BJ (cell line): ENCODE results near the gene SNX3. TPM values are rescaled to one million over a fixed set of nuclear protein-coding genes. Genes with fewer than 3 reads are reported as not detected.

Experiments
- CTCF ChIA-PET: fragments of 350-600 bp; formaldehyde crosslinking; extraction: SDS; loops from one replicate; lab custom pipeline; 2021; ENCODE audit warnings: antibody characterized with exemption, inconsistent platforms; lab: Yijun Ruan, JAX
- POLR2A ChIA-PET: fragments of 300-600 bp; sonication (Branson Sonifier 250); formaldehyde crosslinking; extraction: SDS; loops from one replicate; lab custom pipeline; 2021; ENCODE audit warnings: antibody characterized with exemption; lab: Charles Lee
- DNase-seq: peaks from one replicate; pipeline ENCODE4 v3.0.0-alpha.2; 2011; ENCODE audit warnings: low read depth
- H3K27me3 ChIP-seq: 2 replicates; pipeline ENCODE4 v1.6.0; 2011; ENCODE audit warnings: low read length; ENCODE audit not compliant: control insufficient read depth, insufficient read depth
- H3K36me3 ChIP-seq: 2 replicates; pipeline ENCODE4 v1.5.1; 2011; ENCODE audit warnings: low read length; ENCODE audit not compliant: control insufficient read depth, insufficient read depth
- H3K4me3 ChIP-seq: 2 replicates; pipeline ENCODE4 v1.5.1; 2011; ENCODE audit warnings: low read depth, mild to moderate bottlenecking, control low read depth, low read length
- polyA plus RNA-seq: library from polyadenylated mRNA; depleted of rRNA; stranded (reverse); fragments of >200 nt; gene quantifications from 2 replicates; pipeline ENCODE4 v1.2.3, GENCODE V29; 2011
- TF ChIP-seq, protein P1 (sequence below): IDR thresholded peaks from 2 replicates; pipeline ENCODE4 v1.5.1; 2011; ENCODE audit warnings: low read depth, mild to moderate bottlenecking, control low read depth, inconsistent platforms, low read length, moderate library complexity; ENCODE audit not compliant: insufficient read depth

The SNX3 gene
- polyA plus RNA-seq, 1 experiment, result 113 TPM

DNA sequence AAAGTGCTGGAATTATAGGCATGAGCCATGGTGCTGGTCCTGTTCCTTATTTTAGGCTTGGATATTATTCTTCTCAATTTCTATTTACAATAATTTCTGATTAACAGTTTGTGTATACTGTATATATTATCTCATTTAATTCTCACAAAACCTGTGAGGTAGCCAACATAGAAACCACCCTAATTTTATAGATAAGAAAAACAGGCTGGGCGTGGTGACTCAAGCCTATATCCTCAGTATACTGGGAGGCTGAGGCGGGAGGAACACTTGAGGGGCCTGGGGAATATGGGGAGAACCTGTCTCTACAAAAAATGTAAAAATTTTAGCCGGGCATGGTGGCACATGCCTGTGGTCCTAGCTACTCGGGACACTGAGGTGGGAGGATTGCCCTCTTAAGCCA lies 30.3 kb upstream of the SNX3 start:
- DNase-seq, result no peak
- TF ChIP-seq, protein P1, sequence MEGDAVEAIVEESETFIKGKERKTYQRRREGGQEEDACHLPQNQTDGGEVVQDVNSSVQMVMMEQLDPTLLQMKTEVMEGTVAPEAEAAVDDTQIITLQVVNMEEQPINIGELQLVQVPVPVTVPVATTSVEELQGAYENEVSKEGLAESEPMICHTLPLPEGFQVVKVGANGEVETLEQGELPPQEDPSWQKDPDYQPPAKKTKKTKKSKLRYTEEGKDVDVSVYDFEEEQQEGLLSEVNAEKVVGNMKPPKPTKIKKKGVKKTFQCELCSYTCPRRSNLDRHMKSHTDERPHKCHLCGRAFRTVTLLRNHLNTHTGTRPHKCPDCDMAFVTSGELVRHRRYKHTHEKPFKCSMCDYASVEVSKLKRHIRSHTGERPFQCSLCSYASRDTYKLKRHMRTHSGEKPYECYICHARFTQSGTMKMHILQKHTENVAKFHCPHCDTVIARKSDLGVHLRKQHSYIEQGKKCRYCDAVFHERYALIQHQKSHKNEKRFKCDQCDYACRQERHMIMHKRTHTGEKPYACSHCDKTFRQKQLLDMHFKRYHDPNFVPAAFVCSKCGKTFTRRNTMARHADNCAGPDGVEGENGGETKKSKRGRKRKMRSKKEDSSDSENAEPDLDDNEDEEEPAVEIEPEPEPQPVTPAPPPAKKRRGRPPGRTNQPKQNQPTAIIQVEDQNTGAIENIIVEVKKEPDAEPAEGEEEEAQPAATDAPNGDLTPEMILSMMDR, result no peak
- no peaks in the 10 kb centered on the region for H3K27me3 ChIP-seq
- H3K36me3 ChIP-seq, result no peaks in the 10 kb centered on the region
- no peak overlapping the region for H3K4me3 ChIP-seq
- POLR2A ChIA-PET, result no interaction called here
- CTCF ChIA-PET, result no interaction called here

DNA sequence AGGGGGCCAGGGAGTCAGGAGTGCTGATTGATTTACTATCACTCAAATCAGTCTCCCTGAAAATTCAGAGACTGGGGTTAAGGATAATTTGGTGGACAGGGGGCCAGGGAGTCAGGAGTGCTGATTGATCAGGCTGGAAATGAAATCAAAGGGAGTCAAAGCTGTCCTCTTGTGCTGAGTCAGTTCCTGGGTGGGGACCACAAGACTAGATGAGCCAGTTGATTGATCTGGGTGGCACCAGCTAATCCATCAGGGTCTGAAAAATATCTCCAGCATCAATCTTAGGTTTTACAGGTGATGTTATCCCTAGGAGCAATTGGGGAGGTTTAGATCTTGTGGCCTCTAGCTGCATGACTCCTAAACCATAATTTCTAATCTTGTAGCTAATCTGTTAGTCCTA lies 27.9 kb upstream of the SNX3 start:
- DNase-seq, result no peak
- no peaks in the 10 kb centered on the region for H3K36me3 ChIP-seq
- POLR2A ChIA-PET, result no interaction called here
- 0 out of 2 replicates have a peak, but pooled peaks cover 1% of the 10 kb centered on the region for H3K27me3 ChIP-seq
- CTCF ChIA-PET, result no interaction called here
- no peak overlapping the region for H3K4me3 ChIP-seq
- TF ChIP-seq, protein P1, result no peak

DNA sequence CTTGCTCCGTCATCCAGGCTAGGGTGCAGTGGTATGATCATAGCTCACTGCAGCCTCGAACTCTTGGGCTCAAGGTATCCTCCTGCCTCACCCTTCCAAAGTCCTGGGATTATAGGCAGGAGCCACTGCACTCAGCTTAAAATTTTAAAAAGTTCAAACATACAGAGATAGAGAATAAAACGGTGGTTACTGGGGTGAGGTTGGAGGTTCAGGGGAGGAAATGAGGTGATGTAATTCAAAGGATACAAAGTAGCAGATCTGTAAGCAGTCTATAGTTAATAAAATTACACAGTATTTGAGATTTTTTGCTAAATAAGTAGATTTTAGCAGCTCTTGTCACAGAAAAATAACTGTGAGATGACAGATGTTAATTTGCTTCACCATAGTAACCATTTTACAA lies 26.5 kb upstream of the SNX3 start:
- H3K36me3 ChIP-seq, result no peaks in the 10 kb centered on the region
- ChIA-PET CTCF (interaction anchor here (0.6 kb wide), 1 partner anchor 876 kb away, joined by 3 read pairs; no protein-coding TSS in a partner anchor), POLR2A (no interaction called here)
- TF ChIP-seq, protein P1, result no peak
- DNase-seq, result no peak
- no peak overlapping the region for H3K4me3 ChIP-seq
- 0 out of 2 replicates have a peak, but pooled peaks cover 1% of the 10 kb centered on the region for H3K27me3 ChIP-seq

DNA sequence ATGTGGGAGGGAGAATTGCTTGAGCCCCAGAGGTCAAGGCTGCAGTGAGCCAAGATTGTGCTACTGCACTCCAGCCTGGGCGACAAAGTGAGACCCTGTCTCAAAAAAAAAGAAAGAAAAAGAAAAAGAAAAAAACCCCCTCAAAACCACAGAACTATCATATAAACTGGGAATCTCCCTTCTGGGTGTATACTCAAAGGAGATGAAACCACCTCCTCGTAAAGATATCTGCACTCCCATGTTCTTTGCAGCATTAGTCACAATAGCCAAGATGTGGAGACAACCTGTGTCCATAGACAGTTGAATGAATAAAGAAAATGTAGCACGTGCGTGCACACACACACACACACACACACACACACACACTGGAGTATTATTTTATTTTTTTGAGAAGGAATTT lies 25.5 kb upstream of the SNX3 start:
- no peak overlapping the region for H3K4me3 ChIP-seq
- H3K36me3 ChIP-seq, result no peaks in the 10 kb centered on the region
- no peak for DNase-seq
- CTCF ChIA-PET, result interaction anchor here (0.6 kb wide), 1 partner anchor 14 kb away, joined by 3 read pairs; no protein-coding TSS in a partner anchor
- POLR2A ChIA-PET, result no interaction called here
- H3K27me3 ChIP-seq, result 0 out of 2 replicates have a peak, but pooled peaks cover 1% of the 10 kb centered on the region
- TF ChIP-seq, protein P1, result no peak

DNA sequence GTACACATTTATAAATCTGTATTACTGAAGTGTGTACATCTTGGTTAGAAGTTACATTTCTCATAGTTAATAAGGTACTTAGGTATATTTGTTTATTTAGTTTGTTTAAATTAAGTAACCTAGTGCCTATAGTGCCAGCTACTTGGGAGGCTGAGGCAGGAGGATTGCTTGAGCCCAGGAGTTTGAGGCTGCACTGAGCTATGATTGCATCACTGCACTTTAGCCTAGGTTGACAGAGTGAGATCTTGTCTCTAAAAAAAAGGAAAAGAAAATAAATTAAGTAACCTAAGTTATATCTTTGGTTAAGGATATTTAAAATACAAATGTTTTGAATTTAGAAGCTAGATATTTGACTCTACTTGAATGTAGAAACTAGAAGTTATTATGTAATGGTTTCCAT lies 24.5 kb upstream of the SNX3 start:
- DNase-seq, result no peak
- TF ChIP-seq, protein P1, result no peak
- ChIA-PET CTCF (interaction anchor here (1.1 kb wide), 1 partner anchor 9 kb away, joined by 3 read pairs; no protein-coding TSS in a partner anchor), POLR2A (no interaction called here)
- H3K36me3 ChIP-seq, result no peaks in the 10 kb centered on the region
- H3K27me3 ChIP-seq, result 0 out of 2 replicates have a peak, but pooled peaks cover 1% of the 10 kb centered on the region
- H3K4me3 ChIP-seq, result no peak overlapping the region
